Activated T-cell treated with anti-CD3 and anti-CD28 coated beads for 24 hours (primary cell): ENCODE data around the gene ACE.

Source experiments
- DNase-seq: peaks from one replicate; pipeline ENCODE4 v3.0.0-alpha.2; 2020; ENCODE audit warnings: low read depth

The ACE gene

GRCh38 chr17:63537991-63538692 is 61.3 kb downstream of the ACE start:
- DNase-seq = no peak

GRCh38 chr17:63538693-63539595 is 62.1 kb downstream of the ACE start:
- no peak for DNase-seq

- no peak for DNase-seq
These were observed 63.7 kb downstream of the ACE start for GRCh38 chr17:63540590-63540989.

- DNase-seq = no peak
These were observed 65.3 kb downstream of the ACE start for GRCh38 chr17:63542218-63542545.

GRCh38 chr17:63542942-63543821 is 66.3 kb downstream of the ACE start:
- no peak for DNase-seq

GRCh38 chr17:63543822-63544420 is 67.1 kb downstream of the ACE start:
- no peak for DNase-seq

GRCh38 chr17:63544467-63545301 is 67.8 kb downstream of the ACE start:
- DNase-seq = no peak

- DNase-seq = no peak
These were observed 69.6 kb downstream of the ACE start for GRCh38 chr17:63546308-63547082.

GRCh38 chr17:63547083-63547523 is 70.2 kb downstream of the ACE start:
- no peak for DNase-seq
